ENCODE results near the gene RNF43. TPM values are rescaled to one million over a fixed set of nuclear protein-coding genes. Genes with fewer than 3 reads are reported as not detected.

Gene RNF43
- total and polyA plus RNA-seq, 2 donors (not counting 1 experiment from before 2014, with no cell fraction given) = 2.5 to 2.6 TPM

- no peak for TF ChIP-seq CTCF (IDR thresholded peaks at IDR 0.05)
- no peak for TF ChIP-seq EZH2 (IDR thresholded peaks at IDR 0.05; ENCODE audit: borderline replicate concordance, insufficient read depth, low read depth, low read length, poor library complexity, severe bottlenecking)
- CTCF ChIA-PET = no interaction called here
- Histone ChIP-seq H3K9me3 (ENCODE audit: control extremely low read depth in 1 of 3, control insufficient read depth in 2 of 3, insufficient read depth in 1 of 3, low read length in 2 of 3) (no peaks in the 10 kb centered on the region), H3K4me3 (ENCODE audit: control extremely low read depth in 1 of 5, extremely low read depth in 1 of 5, insufficient read depth in 1 of 5, low read depth in 2 of 5, low read length in 4 of 5) (no peak overlapping the region), H3K9ac (ENCODE audit: low read length) (no peak overlapping the region), H3K27me3 (replicated peaks in 1 of 4; ENCODE audit: control extremely low read depth in 1 of 4, control insufficient read depth in 3 of 4, insufficient read depth in 4 of 4, low read length in 3 of 4) (no peaks in the 10 kb centered on the region), H3K79me2 (ENCODE audit: control insufficient read depth, insufficient read depth, low read length) (no peaks in the 10 kb centered on the region), H3K4me1 (ENCODE audit: control insufficient read depth in 2 of 2, insufficient read depth in 2 of 2, low read length in 2 of 2) (peaks cover 15 to 16% of the 10 kb centered on the region in 2 donors), H3K4me2 (replicated peaks; ENCODE audit: low read depth, low read length, poor library complexity, severe bottlenecking) (no peak overlapping the region), H2AFZ (ENCODE audit: insufficient read depth, low read depth, low read length, poor library complexity, severe bottlenecking) (no peak overlapping the region), H4K20me1 (ENCODE audit: control insufficient read depth, insufficient read depth, low read length, poor library complexity, severe bottlenecking) (no peaks in the 10 kb centered on the region), H3K27ac (ENCODE audit: low read length in 2 of 2) (no peak overlapping the region), H3K36me3 (replicated peaks in 1 of 2; ENCODE audit: control extremely low read depth in 1 of 2, control insufficient read depth in 1 of 2, extremely low read depth in 1 of 2, insufficient read depth in 2 of 2, low read length in 1 of 2) (no peaks in the 10 kb centered on the region)
- DNase-seq = no peak
- intact Hi-C loops (cut with micrococcal nuclease) = no loop called here
- no peak overlapping the region for H3K4me3 Mint-ChIP-seq
- no peaks in the 10 kb centered on the region for H3K27me3 Mint-ChIP-seq
- no peaks in the 10 kb centered on the region for H3K9me3 Mint-ChIP-seq (ENCODE audit: insufficient read depth)
- peaks cover 28% of the 10 kb centered on the region for H3K4me1 Mint-ChIP-seq
- 100% methylated on average over 3 of the region's 5 CpGs for WGBS (ENCODE audit: insufficient coverage)
- POLR2A ChIA-PET = interaction anchor here (0.8 to 1.1 kb wide), 2 partner anchors 12 to 53 kb away, joined by 3 to 4 read pairs; no protein-coding TSS in a partner anchor
- no peak for ATAC-seq (ENCODE audit: low read depth)
- H3K27ac Mint-ChIP-seq = no peak overlapping the region
These were observed 36.9 kb downstream of the RNF43 start for GRCh38 chr17:58380207-58381123.

- Mint-ChIP-seq H3K27me3 (no peaks in the 10 kb centered on the region), H3K9me3 (ENCODE audit: insufficient read depth) (no peaks in the 10 kb centered on the region), H3K4me1 (peaks cover 21% of the 10 kb centered on the region), H3K27ac (no peak overlapping the region), H3K4me3 (no peak overlapping the region)
- Histone ChIP-seq H3K27me3 (replicated peaks in 1 of 4; ENCODE audit: control extremely low read depth in 1 of 4, control insufficient read depth in 3 of 4, insufficient read depth in 4 of 4, low read length in 3 of 4) (no peaks in the 10 kb centered on the region), H3K79me2 (ENCODE audit: control insufficient read depth, insufficient read depth, low read length) (no peaks in the 10 kb centered on the region), H2AFZ (ENCODE audit: insufficient read depth, low read depth, low read length, poor library complexity, severe bottlenecking) (no peak overlapping the region), H3K4me3 (ENCODE audit: control extremely low read depth in 1 of 5, extremely low read depth in 1 of 5, insufficient read depth in 1 of 5, low read depth in 2 of 5, low read length in 4 of 5) (no peak overlapping the region), H3K9me3 (ENCODE audit: control extremely low read depth in 1 of 3, control insufficient read depth in 2 of 3, insufficient read depth in 1 of 3, low read length in 2 of 3) (no peaks in the 10 kb centered on the region), H3K36me3 (replicated peaks in 1 of 2; ENCODE audit: control extremely low read depth in 1 of 2, control insufficient read depth in 1 of 2, extremely low read depth in 1 of 2, insufficient read depth in 2 of 2, low read length in 1 of 2) (no peaks in the 10 kb centered on the region), H3K9ac (ENCODE audit: low read length) (no peak overlapping the region), H3K4me2 (replicated peaks; ENCODE audit: low read depth, low read length, poor library complexity, severe bottlenecking) (no peak overlapping the region), H3K4me1 (ENCODE audit: control insufficient read depth in 2 of 2, insufficient read depth in 2 of 2, low read length in 2 of 2) (peaks cover 13 to 15% of the 10 kb centered on the region in 2 donors), H3K27ac (ENCODE audit: low read length in 2 of 2) (no peak overlapping the region), H4K20me1 (ENCODE audit: control insufficient read depth, insufficient read depth, low read length, poor library complexity, severe bottlenecking) (no peaks in the 10 kb centered on the region)
- TF ChIP-seq EZH2 (IDR thresholded peaks at IDR 0.05; ENCODE audit: borderline replicate concordance, insufficient read depth, low read depth, low read length, poor library complexity, severe bottlenecking) (no peak), CTCF (IDR thresholded peaks at IDR 0.05) (no peak)
- DNase-seq (no peak), ATAC-seq (ENCODE audit: low read depth) (no peak)
- intact Hi-C loops (cut with micrococcal nuclease) = no loop called here
- CTCF ChIA-PET = interaction anchor here (1.3 to 1.7 kb wide), 3 partner anchors 35 to 62 kb away, joined by 3 to 6 read pairs (median 3); partner anchors contain the start of gene RNF43
- WGBS (ENCODE audit: insufficient coverage) = 100% methylated on average over 1 of the region's 3 CpGs
- POLR2A ChIA-PET = no interaction called here
These were observed 37.9 kb downstream of the RNF43 start for GRCh38 chr17:58379511-58379824.

Measured in B cell (primary cell).